K562 (cell line): ENCODE data around the gene TFPT. TPM values are rescaled to one million over a fixed set of nuclear protein-coding genes. Genes with fewer than 3 reads are reported as not detected.

Source experiments
- BCL6 ChIP-seq: fragments of 250-450 bp; sonication (Bioruptor Pico); IDR thresholded peaks from 2 replicates; pipeline ENCODE4 v1.4.0; 2020
- BDP1 ChIP-seq: IDR thresholded peaks from 3 replicates; pipeline ENCODE4 v1.6.1; 2011; ENCODE audit not compliant: insufficient read length, insufficient read depth
- BRD4 ChIP-seq: fragments of 200-600 bp; sonication (generic); IDR thresholded peaks from 2 replicates; pipeline ENCODE4 v1.6.1; 2017; ENCODE audit warnings: inconsistent platforms
- BRF1 ChIP-seq: IDR thresholded peaks from 3 replicates; pipeline ENCODE4 v1.6.1; 2011; ENCODE audit warnings: borderline replicate concordance, mild to moderate bottlenecking; ENCODE audit not compliant: insufficient read length; ENCODE audit errors: extremely low read depth
- CAMTA2 ChIP-seq: fragments of 250-450 bp; sonication (Bioruptor Pico); conservative IDR thresholded peaks from 2 replicates; pipeline ENCODE4 v1.5.1; 2022
- CBX8 ChIP-seq: fragments of 200-600 bp; sonication (generic); IDR thresholded peaks from 2 replicates; pipeline ENCODE4 v1.6.1; 2012; ENCODE audit warnings: borderline replicate concordance, mixed run types, low read depth, mild to moderate bottlenecking, moderate library complexity, mixed read lengths, low read length, control low read depth, inconsistent platforms; ENCODE audit not compliant: poor library complexity, severe bottlenecking; ENCODE audit errors: extremely low read depth
- EZH2 ChIP-seq: IDR thresholded peaks from 2 replicates; pipeline ENCODE4 v1.6.1; 2012; ENCODE audit warnings: low read depth, mild to moderate bottlenecking, inconsistent platforms, low read length, borderline replicate concordance
- HNRNPK ChIP-seq: fragments of 200-400 bp; formaldehyde crosslinking; IDR thresholded peaks from one replicate; pipeline ENCODE4 v1.6.1; 2018; ENCODE audit warnings: mild to moderate bottlenecking, low read depth, low read length; ENCODE audit not compliant: poor library complexity, severe bottlenecking
- IRF2 ChIP-seq: sonication (generic); formaldehyde crosslinking; IDR thresholded peaks from 2 replicates; pipeline ENCODE4 v1.8.1; 2022; ENCODE audit warnings: mild to moderate bottlenecking, missing genetic modification reagents
- NCOA2 ChIP-seq, 2 experiments: fragments of 450-650 bp; IDR thresholded peaks; 2 replicates each; pipeline ENCODE4 v1.6.1; 2018; ENCODE audit warnings: mild to moderate bottlenecking in 2 of 2, moderate library complexity in 1 of 2; ENCODE audit not compliant: partially characterized antibody in 2 of 2
- NEUROD1 ChIP-seq: fragments of 150-350 bp; IDR thresholded peaks from 2 replicates; pipeline ENCODE4 v1.6.1; 2014; ENCODE audit warnings: borderline replicate concordance, low read length, low read depth; ENCODE audit not compliant: partially characterized antibody
- NFE2 ChIP-seq: IDR thresholded peaks from 2 replicates; pipeline ENCODE4 v1.6.1; 2014; ENCODE audit warnings: antibody characterized with exemption, low read depth
- PKNOX1 ChIP-seq: fragments of 450-650 bp; IDR thresholded peaks from 2 replicates; pipeline ENCODE4 v1.6.1; 2016
- PYGO2 ChIP-seq: fragments of 450-650 bp; IDR thresholded peaks from 2 replicates; pipeline ENCODE4 v1.6.1; 2016; ENCODE audit warnings: mild to moderate bottlenecking, missing genetic modification characterization, moderate library complexity, missing compliant biosample characterization
- STAT5B ChIP-seq: fragments of 250-450 bp; sonication (Bioruptor Pico); IDR thresholded peaks from 2 replicates; pipeline ENCODE4 v1.8.0; 2021; ENCODE audit warnings: mild to moderate bottlenecking, inconsistent platforms
- THRA ChIP-seq: fragments of 450-650 bp; IDR thresholded peaks from 2 replicates; pipeline ENCODE4 v1.6.1; 2017; ENCODE audit warnings: mild to moderate bottlenecking, moderate library complexity
- ZBTB17 ChIP-seq: fragments of 450-650 bp; formaldehyde crosslinking; IDR thresholded peaks from 2 replicates; pipeline ENCODE4 v1.4.0; 2020; ENCODE audit warnings: mild to moderate bottlenecking
- ZNF408 ChIP-seq: fragments of 250-450 bp; sonication (Bioruptor Pico); IDR thresholded peaks from 2 replicates; pipeline ENCODE4 v1.4.0; 2020; ENCODE audit warnings: low read depth, mild to moderate bottlenecking, moderate library complexity
- ZNF436 ChIP-seq: fragments of 250-450, 450-650 bp; sonication (Bioruptor Pico); formaldehyde crosslinking; IDR thresholded peaks from 2 replicates; pipeline ENCODE4 v1.7.0; 2020; ENCODE audit warnings: mild to moderate bottlenecking
- ZNF444 ChIP-seq: fragments of 250-450 bp; sonication (Bioruptor Pico); IDR thresholded peaks from 2 replicates; pipeline ENCODE4 v1.4.0; 2020; ENCODE audit warnings: mild to moderate bottlenecking, moderate library complexity
- ZNF644 ChIP-seq: fragments of 200-800 bp; sonication (Bioruptor generic); IDR thresholded peaks from 2 replicates; pipeline ENCODE4 v1.6.1; 2016; ENCODE audit warnings: low read depth, missing genetic modification characterization, missing compliant biosample characterization
- ZNF695 ChIP-seq: fragments of 450-650 bp; formaldehyde crosslinking; IDR thresholded peaks from 2 replicates; pipeline ENCODE4 v1.4.0; 2020; ENCODE audit warnings: mild to moderate bottlenecking, moderate library complexity
- polyA plus RNA-seq, 8 experiments: library from polyadenylated mRNA; depleted of rRNA in 4 of 8; stranded (reverse) in 5 of 8; unstranded in 3 of 8; fragments of >200 nt; fragmentation: Nextera tagmentation in 2 of 8; fragmentation: Illumina TruSeq in 1 of 8; extraction: Ambion mirVana in 2 of 8; extraction: Trizol in 1 of 8; gene quantifications; 2 replicates each; pipeline versions ENCODE4 v1.2.1 to v1.2.3, GENCODE V29; 2011 to 2014; ENCODE audit warnings: inconsistent platforms in 1 of 8, missing spikeins in 1 of 8
- total RNA-seq, 7 experiments: library from RNA; depleted of rRNA in 6 of 7; stranded (reverse); fragments of >200 nt in 6 of 7; fragmentation: Illumina TruSeq in 2 of 7; extraction: Trizol in 2 of 7; gene quantifications; 2 replicates each; pipeline versions ENCODE4 v1.2.1 to v1.2.3, GENCODE V29; 2011 to 2021; ENCODE audit warnings: low replicate concordance in 1 of 7
- TF ChIP-seq, protein P1 (sequence below): fragments of 450-650 bp; formaldehyde crosslinking; IDR thresholded peaks from 2 replicates; pipeline ENCODE4 v1.4.0; 2020; ENCODE audit warnings: mild to moderate bottlenecking, mixed read lengths
- TF ChIP-seq, protein P2 (sequence below): sonication (generic); formaldehyde crosslinking; IDR thresholded peaks from 2 replicates; pipeline ENCODE4 v1.8.1; 2023; ENCODE audit warnings: mild to moderate bottlenecking, missing genetic modification reagents, moderate library complexity

TFPT gene
- total and polyA plus RNA-seq, 9 of the 15 experiments (the other 6 are each of a cell fraction or from before 2014, with no cell fraction given): 0.72 to 16.4 (median 9.2) TPM

GRCh38 chr19:54159352-54160181 is 44.1 kb upstream of the TFPT start, which contains the start of gene LENG1 (continued):
- TF ChIP-seq STAT5B (CRISPR knock-in tag) (no peak), ZNF444 (no peak), THRA (no peak), IRF2 (CRISPR knock-in tag) (no peak), ZNF644 (no peak), EZH2 (no peak), NEUROD1 (peak; percentile 99), ZNF695 (CRISPR knock-in tag) (no peak), NCOA2 (IDR thresholded peaks at IDR 0.05; ENCODE audit: partially characterized antibody in 2 of 2) (no peak), PYGO2 (tag) (no peak), BDP1 (no peak), BRD4 (no peak), CBX8 (no peak), BCL6 (CRISPR knock-in tag) (no peak), CAMTA2 (no peak), ZBTB17 (CRISPR knock-in tag) (no peak), BRF1 (no peak), NFE2 (no peak), ZNF436 (no peak), ZNF408 (no peak), PKNOX1 (peak; percentile 99), HNRNPK (no peak)
- TF ChIP-seq, protein P1, sequence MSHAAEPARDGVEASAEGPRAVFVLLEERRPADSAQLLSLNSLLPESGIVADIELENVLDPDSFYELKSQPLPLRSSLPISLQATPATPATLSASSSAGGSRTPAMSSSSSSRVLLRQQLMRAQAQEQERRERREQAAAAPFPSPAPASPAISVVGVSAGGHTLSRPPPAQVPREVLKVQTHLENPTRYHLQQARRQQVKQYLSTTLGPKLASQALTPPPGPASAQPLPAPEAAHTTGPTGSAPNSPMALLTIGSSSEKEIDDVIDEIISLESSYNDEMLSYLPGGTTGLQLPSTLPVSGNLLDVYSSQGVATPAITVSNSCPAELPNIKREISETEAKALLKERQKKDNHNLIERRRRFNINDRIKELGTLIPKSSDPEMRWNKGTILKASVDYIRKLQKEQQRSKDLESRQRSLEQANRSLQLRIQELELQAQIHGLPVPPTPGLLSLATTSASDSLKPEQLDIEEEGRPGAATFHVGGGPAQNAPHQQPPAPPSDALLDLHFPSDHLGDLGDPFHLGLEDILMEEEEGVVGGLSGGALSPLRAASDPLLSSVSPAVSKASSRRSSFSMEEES (CRISPR knock-in tag): no peak
- TF ChIP-seq, protein P2, sequence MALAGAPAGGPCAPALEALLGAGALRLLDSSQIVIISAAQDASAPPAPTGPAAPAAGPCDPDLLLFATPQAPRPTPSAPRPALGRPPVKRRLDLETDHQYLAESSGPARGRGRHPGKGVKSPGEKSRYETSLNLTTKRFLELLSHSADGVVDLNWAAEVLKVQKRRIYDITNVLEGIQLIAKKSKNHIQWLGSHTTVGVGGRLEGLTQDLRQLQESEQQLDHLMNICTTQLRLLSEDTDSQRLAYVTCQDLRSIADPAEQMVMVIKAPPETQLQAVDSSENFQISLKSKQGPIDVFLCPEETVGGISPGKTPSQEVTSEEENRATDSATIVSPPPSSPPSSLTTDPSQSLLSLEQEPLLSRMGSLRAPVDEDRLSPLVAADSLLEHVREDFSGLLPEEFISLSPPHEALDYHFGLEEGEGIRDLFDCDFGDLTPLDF (CRISPR knock-in tag): peak; percentile 24; the same call in 1 of the 2 replicates
